SK-N-SH treated with all-trans-retinoic acid at 6 μM for 48 hours (cell line): ENCODE measurements around the gene PLCB4.
A peak's percentile ranks its signal among the peaks of the same experiment; 100 is the strongest.
"Not testable (repeated sequence)": the region's sequence is repeated elsewhere in the genome, so short reads cannot be mapped to it uniquely, and the experiment has no call there.

Source experiments
- ATAC-seq: fragments of 200-7000 bp; cut with Tn5 transposase; 3 replicates; pipeline ENCODE4 v1.9.1; 2020; ENCODE audit warnings: mild to moderate bottlenecking, moderate library complexity
- CREB5 ChIP-seq: fragments of 250-450 bp; sonication (Bioruptor Pico); IDR thresholded peaks from 2 replicates; pipeline ENCODE4 v1.5.1; 2020; ENCODE audit warnings: low read depth, mild to moderate bottlenecking, moderate library complexity
- CSDC2 ChIP-seq: fragments of 250-450 bp; sonication (Bioruptor Pico); IDR thresholded peaks from 2 replicates; pipeline ENCODE4 v1.5.0; 2020; ENCODE audit warnings: mild to moderate bottlenecking, moderate library complexity
- CSRNP3 ChIP-seq: fragments of 250-450 bp; sonication (Bioruptor Pico); IDR thresholded peaks from 2 replicates; pipeline ENCODE4 v1.5.1; 2021; ENCODE audit warnings: mild to moderate bottlenecking, moderate library complexity
- ESRRG ChIP-seq: fragments of 250-450 bp; sonication (Bioruptor Pico); IDR thresholded peaks from 2 replicates; pipeline ENCODE4 v1.6.1; 2021; ENCODE audit warnings: mild to moderate bottlenecking
- GLIS3 ChIP-seq: fragments of 250-450 bp; sonication (Bioruptor Pico); IDR thresholded peaks from 2 replicates; pipeline ENCODE4 v1.5.0; 2020; ENCODE audit warnings: mild to moderate bottlenecking, moderate library complexity
- ISL1 ChIP-seq: fragments of 250-450 bp; sonication (Bioruptor Pico); IDR thresholded peaks from 2 replicates; pipeline ENCODE4 v2.1.2; 2022; ENCODE audit warnings: mild to moderate bottlenecking, moderate library complexity
- PATZ1 ChIP-seq: fragments of 250-450 bp; sonication (Bioruptor Pico); IDR thresholded peaks from 2 replicates; pipeline ENCODE4 v1.8.0; 2020; ENCODE audit warnings: mild to moderate bottlenecking, moderate library complexity, borderline replicate concordance
- POU6F1 ChIP-seq: fragments of 250-450 bp; sonication (Bioruptor Pico); IDR thresholded peaks from 2 replicates; pipeline ENCODE4 v1.8.0; 2021; ENCODE audit warnings: low read depth, mild to moderate bottlenecking, moderate library complexity, borderline replicate concordance
- PPARA ChIP-seq: fragments of 250-450 bp; sonication (Bioruptor Pico); IDR thresholded peaks from 2 replicates; pipeline ENCODE4 v1.5.0; 2020; ENCODE audit warnings: mild to moderate bottlenecking, borderline replicate concordance
- RARB ChIP-seq: fragments of 250-450 bp; sonication (Bioruptor Pico); IDR thresholded peaks from 2 replicates; pipeline ENCODE4 v1.8.0; 2021; ENCODE audit warnings: mild to moderate bottlenecking, moderate library complexity
- TOX ChIP-seq: fragments of 250-450 bp; sonication (Bioruptor Pico); IDR thresholded peaks from 2 replicates; pipeline ENCODE4 v1.8.0; 2021; ENCODE audit warnings: mild to moderate bottlenecking, moderate library complexity, borderline replicate concordance
- TSHZ2 ChIP-seq: fragments of 250-450 bp; sonication (Bioruptor Pico); IDR thresholded peaks from 2 replicates; pipeline ENCODE4 v1.5.0; 2020; ENCODE audit warnings: mild to moderate bottlenecking, moderate library complexity
- ZC3H10 ChIP-seq: fragments of 250-450 bp; sonication (Bioruptor Pico); IDR thresholded peaks from 2 replicates; pipeline ENCODE4 v1.5.1; 2021; ENCODE audit warnings: mild to moderate bottlenecking, moderate library complexity
- ZFP3 ChIP-seq: fragments of 250-450 bp; sonication (Bioruptor Pico); IDR thresholded peaks from 2 replicates; pipeline ENCODE4 v1.5.0; 2020; ENCODE audit warnings: mild to moderate bottlenecking, moderate library complexity
- ZNF565 ChIP-seq: fragments of 450-650 bp; formaldehyde crosslinking; conservative IDR thresholded peaks from 2 replicates; pipeline ENCODE4 v1.5.0; 2020; ENCODE audit warnings: low read depth, mild to moderate bottlenecking, moderate library complexity
- ZNF70 ChIP-seq: fragments of 450-650 bp; formaldehyde crosslinking; IDR thresholded peaks from 2 replicates; pipeline ENCODE4 v1.5.0; 2020; ENCODE audit warnings: mild to moderate bottlenecking, moderate library complexity
- ZNF8 ChIP-seq: fragments of 450-650 bp; formaldehyde crosslinking; IDR thresholded peaks from 2 replicates; pipeline ENCODE4 v1.5.0; 2020; ENCODE audit warnings: mild to moderate bottlenecking, moderate library complexity

The PLCB4 gene

GRCh38 chr20:9043364-9043763 is 25.5 kb upstream of the PLCB4 start (continued):
- TF ChIP-seq TSHZ2 (CRISPR knock-in tag) = no peak
- TF ChIP-seq TOX (CRISPR knock-in tag) = no peak

- TF ChIP-seq ZNF8 (CRISPR knock-in tag) = 0 out of 2 replicates have a peak, but pooled peaks have one; percentile 66
- TF ChIP-seq, all 23 proteins: peak for 1; not testable (repeated sequence) for 22
- not testable (repeated sequence) for ATAC-seq
Measured at GRCh38 chr20:9047928-9048327, 21.0 kb upstream of the PLCB4 start.

GRCh38 chr20:9051508-9051907 is 17.4 kb upstream of the PLCB4 start:
- peak; percentile 93 for ATAC-seq
- TF ChIP-seq CREB5 (no peak), ZC3H10 (CRISPR knock-in tag) (0 out of 2 replicates have a peak, but pooled peaks have one; percentile 21), GLIS3 (CRISPR knock-in tag) (no peak), ZNF565 (CRISPR knock-in tag) (no peak), ISL1 (peak; percentile 63), PATZ1 (CRISPR knock-in tag) (peak; percentile 83; the same call in 1 of the 2 replicates), ZNF70 (no peak), ZNF8 (CRISPR knock-in tag) (no peak), PPARA (CRISPR knock-in tag) (no peak), CSDC2 (no peak), CSRNP3 (no peak)

- TF ChIP-seq PATZ1 (CRISPR knock-in tag) (no peak), POU6F1 (CRISPR knock-in tag) (no peak), ZFP3 (no peak), ZC3H10 (CRISPR knock-in tag) (no peak)
- TF ChIP-seq, all 23 proteins: peak for 0
- ATAC-seq = no peak
Measured at GRCh38 chr20:9052136-9052535, 16.8 kb upstream of the PLCB4 start.

- no peak for ATAC-seq
- TF ChIP-seq PATZ1 (CRISPR knock-in tag) (no peak), TOX (CRISPR knock-in tag) (no peak), CREB5 (no peak), ZC3H10 (CRISPR knock-in tag) (no peak), RARB (no peak), ZNF565 (CRISPR knock-in tag) (no peak), ZNF8 (CRISPR knock-in tag) (no peak), CSRNP3 (no peak), ESRRG (CRISPR knock-in tag) (no peak)
Measured at GRCh38 chr20:9053108-9053507, 15.8 kb upstream of the PLCB4 start.
